ENCODE results near the gene PTPRJ. TPM values are rescaled to one million over a fixed set of nuclear protein-coding genes. Genes with fewer than 3 reads are reported as not detected.
A peak's percentile ranks its signal among the peaks of the same experiment; 100 is the strongest.

The PTPRJ gene
- total RNA-seq, 1 donor from 2014 or later: 18.6 TPM

DNA sequence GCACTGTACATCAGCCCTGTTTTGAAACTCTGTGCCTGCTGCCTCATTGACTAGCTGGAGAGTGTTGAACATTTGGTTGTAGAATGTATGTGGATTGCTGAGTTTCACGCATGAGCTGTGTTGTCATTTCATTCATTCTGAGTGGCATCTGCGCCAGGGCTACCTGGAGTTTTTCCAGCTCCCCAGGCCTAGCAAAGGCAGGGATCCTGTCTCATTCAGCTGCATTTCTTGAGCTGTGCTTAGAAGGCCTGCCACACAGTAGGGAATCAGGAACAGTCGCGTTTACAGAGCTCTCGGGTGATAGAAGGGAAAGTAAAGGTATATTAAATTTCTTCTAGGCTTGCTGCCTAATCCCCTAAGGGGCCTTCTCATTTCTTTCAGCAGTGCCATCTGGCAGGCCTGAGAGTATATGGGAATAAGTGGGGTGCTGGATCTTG, 44.3 kb downstream of the PTPRJ start:
- TF ChIP-seq, protein P1, sequence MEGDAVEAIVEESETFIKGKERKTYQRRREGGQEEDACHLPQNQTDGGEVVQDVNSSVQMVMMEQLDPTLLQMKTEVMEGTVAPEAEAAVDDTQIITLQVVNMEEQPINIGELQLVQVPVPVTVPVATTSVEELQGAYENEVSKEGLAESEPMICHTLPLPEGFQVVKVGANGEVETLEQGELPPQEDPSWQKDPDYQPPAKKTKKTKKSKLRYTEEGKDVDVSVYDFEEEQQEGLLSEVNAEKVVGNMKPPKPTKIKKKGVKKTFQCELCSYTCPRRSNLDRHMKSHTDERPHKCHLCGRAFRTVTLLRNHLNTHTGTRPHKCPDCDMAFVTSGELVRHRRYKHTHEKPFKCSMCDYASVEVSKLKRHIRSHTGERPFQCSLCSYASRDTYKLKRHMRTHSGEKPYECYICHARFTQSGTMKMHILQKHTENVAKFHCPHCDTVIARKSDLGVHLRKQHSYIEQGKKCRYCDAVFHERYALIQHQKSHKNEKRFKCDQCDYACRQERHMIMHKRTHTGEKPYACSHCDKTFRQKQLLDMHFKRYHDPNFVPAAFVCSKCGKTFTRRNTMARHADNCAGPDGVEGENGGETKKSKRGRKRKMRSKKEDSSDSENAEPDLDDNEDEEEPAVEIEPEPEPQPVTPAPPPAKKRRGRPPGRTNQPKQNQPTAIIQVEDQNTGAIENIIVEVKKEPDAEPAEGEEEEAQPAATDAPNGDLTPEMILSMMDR (conservative IDR thresholded peaks at IDR 0.05): no peak
- no peaks in the 10 kb centered on the region for H3K9me3 Mint-ChIP-seq
- no peaks in the 10 kb centered on the region for H3K27me3 Mint-ChIP-seq
- peak overlapping the region; percentile 35 for H3K27ac Mint-ChIP-seq
- no peaks in the 10 kb centered on the region for H3K36me3 Mint-ChIP-seq
- H3K4me1 Mint-ChIP-seq (ENCODE audit: unreplicated experiment): peaks cover 46% of the 10 kb centered on the region
- no peak overlapping the region for H3K4me3 Mint-ChIP-seq
- DNase-seq (ENCODE audit: extremely low spot score, unreplicated experiment): no peak

GRCh38 chr11:48025293-48025983, 45.1 kb downstream of the PTPRJ start:
- TF ChIP-seq, protein P1 (conservative IDR thresholded peaks at IDR 0.05): no peak
- H3K27me3 Mint-ChIP-seq: no peaks in the 10 kb centered on the region
- H3K4me1 Mint-ChIP-seq (ENCODE audit: unreplicated experiment): peaks cover 44% of the 10 kb centered on the region
- no peak for DNase-seq (ENCODE audit: extremely low spot score, unreplicated experiment)
- no peak overlapping the region for H3K4me3 Mint-ChIP-seq
- no peaks in the 10 kb centered on the region for H3K9me3 Mint-ChIP-seq
- no peaks in the 10 kb centered on the region for H3K36me3 Mint-ChIP-seq
- H3K27ac Mint-ChIP-seq: peak overlapping the region; percentile 19

- Mint-ChIP-seq H3K27ac (peak overlapping the region; percentile 19), H3K36me3 (no peaks in the 10 kb centered on the region), H3K27me3 (no peaks in the 10 kb centered on the region), H3K4me1 (ENCODE audit: unreplicated experiment) (peaks cover 42% of the 10 kb centered on the region), H3K9me3 (no peaks in the 10 kb centered on the region), H3K4me3 (no peak overlapping the region)
- DNase-seq (ENCODE audit: extremely low spot score, unreplicated experiment): no peak
- TF ChIP-seq, protein P1 (conservative IDR thresholded peaks at IDR 0.05): no peak
Measured at GRCh38 chr11:48025984-48026340, 45.6 kb downstream of the PTPRJ start.

- H3K27ac Mint-ChIP-seq: peak overlapping the region; percentile 5
- no peaks in the 10 kb centered on the region for H3K9me3 Mint-ChIP-seq
- peak overlapping the region; percentile 43 for H3K4me3 Mint-ChIP-seq
- DNase-seq (ENCODE audit: extremely low spot score, unreplicated experiment): no peak
- peaks cover 44% of the 10 kb centered on the region for H3K4me1 Mint-ChIP-seq (ENCODE audit: unreplicated experiment)
- TF ChIP-seq, protein P1 (conservative IDR thresholded peaks at IDR 0.05): no peak
- H3K27me3 Mint-ChIP-seq: no peaks in the 10 kb centered on the region
- H3K36me3 Mint-ChIP-seq: peaks cover 4% of the 10 kb centered on the region
Measured at GRCh38 chr11:48028914-48029680, 48.7 kb downstream of the PTPRJ start.

DNA sequence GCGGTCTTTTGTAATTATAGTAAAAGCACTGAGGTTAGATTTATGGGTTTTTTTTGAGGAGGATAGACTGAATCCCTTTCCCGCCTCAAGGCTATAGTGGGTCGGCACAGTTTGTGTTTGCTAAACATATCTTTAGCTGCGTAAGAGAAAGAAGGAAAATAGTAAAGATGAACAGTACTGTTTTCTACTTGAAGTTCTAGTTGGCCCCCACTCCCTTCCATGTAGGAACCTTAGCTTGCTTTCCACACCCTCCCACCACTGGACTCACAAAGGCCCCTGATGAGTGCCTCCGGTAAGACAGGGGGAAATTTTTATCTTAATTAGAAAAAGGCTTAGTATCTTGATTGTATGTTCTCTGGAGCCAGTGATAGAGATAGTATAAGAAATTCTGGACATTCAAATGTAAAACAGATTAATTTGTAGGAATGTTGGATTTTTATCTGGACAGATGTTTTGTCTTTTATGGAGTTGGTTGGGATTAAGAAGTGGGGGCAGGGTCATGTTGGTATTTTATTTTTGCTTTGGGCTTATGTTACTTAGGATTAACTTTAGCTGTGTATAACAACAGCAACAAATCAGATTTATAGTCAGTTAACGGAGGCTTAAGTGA, 49.4 kb downstream of the PTPRJ start:
- Mint-ChIP-seq H3K4me1 (ENCODE audit: unreplicated experiment) (peaks cover 37% of the 10 kb centered on the region), H3K27me3 (no peaks in the 10 kb centered on the region), H3K27ac (peak overlapping the region; percentile 5), H3K36me3 (peaks cover 4% of the 10 kb centered on the region), H3K4me3 (peak overlapping the region; percentile 43), H3K9me3 (no peaks in the 10 kb centered on the region)
- TF ChIP-seq, protein P1 (conservative IDR thresholded peaks at IDR 0.05): no peak
- DNase-seq (ENCODE audit: extremely low spot score, unreplicated experiment): no peak

Data from type B pancreatic cell (in vitro differentiated cells).